HCT116 (cell line): ENCODE results near the gene ASPHD1.

ENCODE experiments used
- CTCF ChIP-seq, 3 experiments: fragments of 200-600 bp in 1 of 3; sonication (generic) in 1 of 3; IDR thresholded peaks in 2 of 3; conservative IDR thresholded peaks in 1 of 3; 2 replicates each; pipeline ENCODE4 v1.5.1; 2012 to 2017; ENCODE audit warnings: low read depth in 2 of 3, low read length in 2 of 3, antibody characterized with exemption in 1 of 3, borderline replicate concordance in 1 of 3, control low read depth in 1 of 3, mild to moderate bottlenecking in 1 of 3, mixed read lengths in 1 of 3, mixed run types in 1 of 3, moderate library complexity in 1 of 3; ENCODE audit not compliant: insufficient read depth in 1 of 3
- EZH2 ChIP-seq: fragments of 200-600 bp; sonication (generic); IDR thresholded peaks from 2 replicates; pipeline ENCODE4 v1.6.1; 2017; ENCODE audit warnings: antibody characterized with exemption, mixed run types
- EZH2phosphoT487 ChIP-seq: fragments of 200-600 bp; IDR thresholded peaks from 2 replicates; pipeline ENCODE4 v1.6.1; 2018; ENCODE audit warnings: antibody characterized with exemption, borderline replicate concordance
- POLR2AphosphoS5 ChIP-seq: IDR thresholded peaks from 2 replicates; pipeline ENCODE4 v1.6.1; 2011; ENCODE audit warnings: mild to moderate bottlenecking, low read depth, low read length, moderate library complexity
- RAD21 ChIP-seq: IDR thresholded peaks from 2 replicates; pipeline ENCODE4 v1.6.1; 2012; ENCODE audit warnings: low read depth, mild to moderate bottlenecking
- REST ChIP-seq: IDR thresholded peaks from 2 replicates; pipeline ENCODE4 v1.6.1; 2012; ENCODE audit warnings: low read depth
- ZFX ChIP-seq: fragments of 450-650 bp; IDR thresholded peaks from 2 replicates; pipeline ENCODE4 v1.6.1; 2017
- ZNF274 ChIP-seq: fragments of 200-500 bp; sonication (Bioruptor generic); IDR thresholded peaks from 2 replicates; pipeline ENCODE4 v1.6.1; 2014; ENCODE audit warnings: mild to moderate bottlenecking, low read depth, low read length, inconsistent platforms

GRCh38 chr16:29891525-29892457 lies 8.5 kb upstream of the ASPHD1 start:
- TF ChIP-seq CTCF (IDR thresholded peaks at IDR 0.05 in 2 of 3, conservative IDR thresholded peaks at IDR 0.05 in 1 of 3; ENCODE audit: borderline replicate concordance in 1 of 3, insufficient read depth in 1 of 3, low read depth in 2 of 3, low read length in 2 of 3) (no peak), ZNF274 (no peak), REST (no peak), ZFX (no peak), EZH2 (no peak), POLR2AphosphoS5 (no peak), EZH2phosphoT487 (no peak), RAD21 (no peak)
